Osteocyte (in vitro differentiated cells): ENCODE data around the gene FOXC1. TPM values are rescaled to one million over a fixed set of nuclear protein-coding genes. Genes with fewer than 3 reads are reported as not detected.

Experiments used
- DNase-seq: peaks from one replicate; pipeline ENCODE4 v3.0.0; 2021; ENCODE audit warnings: mixed read lengths; ENCODE audit not compliant: unreplicated experiment; ENCODE audit errors: extremely low spot score
- H3K27ac Mint-ChIP-seq: one replicate; pipeline ENCODE4 v1.8.0; 2021; ENCODE audit warnings: mild to moderate bottlenecking, mixed read lengths; ENCODE audit not compliant: unreplicated experiment
- H3K27me3 Mint-ChIP-seq: one replicate; pipeline ENCODE4 v1.8.0; 2021; ENCODE audit warnings: mixed read lengths; ENCODE audit not compliant: unreplicated experiment
- H3K36me3 Mint-ChIP-seq: one replicate; pipeline ENCODE4 v1.8.0; 2021; ENCODE audit warnings: mixed read lengths; ENCODE audit not compliant: unreplicated experiment
- H3K4me1 Mint-ChIP-seq: one replicate; pipeline ENCODE4 v1.8.0; 2021; ENCODE audit warnings: mixed read lengths; ENCODE audit not compliant: unreplicated experiment
- H3K4me3 Mint-ChIP-seq: one replicate; pipeline ENCODE4 v1.8.0; 2021; ENCODE audit warnings: mild to moderate bottlenecking, moderate library complexity, mixed read lengths; ENCODE audit not compliant: unreplicated experiment
- H3K9me3 Mint-ChIP-seq: one replicate; pipeline ENCODE4 v1.8.0; 2021; ENCODE audit warnings: mixed read lengths; ENCODE audit not compliant: unreplicated experiment
- CTCF ChIP-seq: fragments of 200-600 bp; sonication (generic); IDR thresholded peaks from 2 replicates; pipeline ENCODE4 v1.5.0; 2021; ENCODE audit warnings: antibody characterized with exemption, mild to moderate bottlenecking, moderate library complexity
- total RNA-seq: library from RNA; stranded (reverse); gene quantifications from 2 replicates; pipeline ENCODE4 v1.2.1, GENCODE V29; 2021

The FOXC1 gene
- total RNA-seq, 1 donor from 2014 or later = 106 TPM

GRCh38 chr6:1617466-1618310, 8.0 kb downstream of the FOXC1 start:
- TF ChIP-seq CTCF = no peak
- H3K9me3 Mint-ChIP-seq = no peaks in the 10 kb centered on the region

GRCh38 chr6:1618311-1619097, 8.8 kb downstream of the FOXC1 start:
- peak overlapping the region; percentile 88 for H3K27ac Mint-ChIP-seq
- H3K27me3 Mint-ChIP-seq = no peaks in the 10 kb centered on the region
- no peak for DNase-seq
- no peak for TF ChIP-seq CTCF
- H3K4me3 Mint-ChIP-seq = peak overlapping the region; percentile 47
- H3K9me3 Mint-ChIP-seq = no peaks in the 10 kb centered on the region
- H3K36me3 Mint-ChIP-seq = peaks cover 15% of the 10 kb centered on the region
- peaks cover 61% of the 10 kb centered on the region for H3K4me1 Mint-ChIP-seq

More at GRCh38 chr6:1617466-1618310, 8.0 kb downstream of the FOXC1 start:
- no peaks in the 10 kb centered on the region for H3K27me3 Mint-ChIP-seq
- peaks cover 52% of the 10 kb centered on the region for H3K4me1 Mint-ChIP-seq
- no peak for DNase-seq
- peak overlapping the region; percentile 88 for H3K27ac Mint-ChIP-seq
- H3K36me3 Mint-ChIP-seq = peaks cover 23% of the 10 kb centered on the region
- H3K4me3 Mint-ChIP-seq = peak overlapping the region; percentile 83

- peaks cover 64% of the 10 kb centered on the region for H3K4me1 Mint-ChIP-seq
- TF ChIP-seq CTCF = no peak
- no peak for DNase-seq
- peak overlapping the region; percentile 38 for H3K27ac Mint-ChIP-seq
- no peaks in the 10 kb centered on the region for H3K9me3 Mint-ChIP-seq
- no peaks in the 10 kb centered on the region for H3K27me3 Mint-ChIP-seq
- no peak overlapping the region for H3K4me3 Mint-ChIP-seq
- H3K36me3 Mint-ChIP-seq = peaks cover 14% of the 10 kb centered on the region
Observed at GRCh38 chr6:1619098-1619672, 9.5 kb downstream of the FOXC1 start.

GRCh38 chr6:1619673-1620503, 10.2 kb downstream of the FOXC1 start:
- H3K27me3 Mint-ChIP-seq = no peaks in the 10 kb centered on the region
- H3K36me3 Mint-ChIP-seq = peaks cover 14% of the 10 kb centered on the region
- H3K4me1 Mint-ChIP-seq = peaks cover 64% of the 10 kb centered on the region
- peak overlapping the region; percentile 38 for H3K27ac Mint-ChIP-seq
- H3K4me3 Mint-ChIP-seq = no peak overlapping the region
- TF ChIP-seq CTCF = no peak
- no peak for DNase-seq
- H3K9me3 Mint-ChIP-seq = no peaks in the 10 kb centered on the region
